Activated T-cell treated with anti-CD3 and anti-CD28 coated beads, Interleukin-2, amount 50 U/mL, for 4 hours (primary cell): ENCODE results near the gene RFX2. TPM values are rescaled to one million over a fixed set of nuclear protein-coding genes. Genes with fewer than 3 reads are reported as not detected.
"Not testable (repeated sequence)": the region's sequence is repeated elsewhere in the genome, so short reads cannot be mapped to it uniquely, and the experiment has no call there.

ENCODE experiments used
- ATAC-seq, 2 donors: fragments of 200-7000 bp; cut with Tn5 transposase; one replicate each; pipeline ENCODE4 v1.10.0; 2021
- DNase-seq: peaks from one replicate; pipeline ENCODE4 v3.0.0-alpha.2; 2020
- H3K27me3 Mint-ChIP-seq: one replicate; pipeline ENCODE4 v1.8.0; 2021; ENCODE audit warnings: low read depth, mixed read lengths
- H3K36me3 Mint-ChIP-seq: one replicate; pipeline ENCODE4 v1.8.0; 2022; ENCODE audit warnings: mixed read lengths; ENCODE audit not compliant: insufficient read depth
- H3K4me1 Mint-ChIP-seq: one replicate; pipeline ENCODE4 v1.8.0; 2021; ENCODE audit warnings: low read depth, mixed read lengths
- H3K4me3 Mint-ChIP-seq: one replicate; pipeline ENCODE4 v1.8.0; 2021; ENCODE audit warnings: mild to moderate bottlenecking, moderate library complexity, mixed read lengths
- H3K9me3 Mint-ChIP-seq: one replicate; pipeline ENCODE4 v1.8.0; 2021; ENCODE audit warnings: mixed read lengths
- total RNA-seq, 3 donors: library from RNA; stranded (reverse); gene quantifications; one replicate each; pipeline ENCODE4 v1.2.1, GENCODE V29; 2021

RFX2 gene
- total RNA-seq, 3 donors from 2014 or later, result 4.0 to 5.1 (median 4.0) TPM

GRCh38 chr19:6116749-6117430 is 6.6 kb upstream of the RFX2 start:
- no peaks in the 10 kb centered on the region for H3K36me3 Mint-ChIP-seq
- DNase-seq, result no peak
- H3K4me3 Mint-ChIP-seq, result no peak overlapping the region
- H3K27me3 Mint-ChIP-seq, result peaks cover 4% of the 10 kb centered on the region
- no peak for ATAC-seq
- no peaks in the 10 kb centered on the region for H3K4me1 Mint-ChIP-seq
- peaks cover 15% of the 10 kb centered on the region for H3K9me3 Mint-ChIP-seq

GRCh38 chr19:6115992-6116391 is 5.7 kb upstream of the RFX2 start:
- ATAC-seq (no peak), DNase-seq (no peak)
- Mint-ChIP-seq H3K9me3 (peaks cover 15% of the 10 kb centered on the region), H3K4me3 (no peak overlapping the region), H3K36me3 (no peaks in the 10 kb centered on the region), H3K27me3 (peaks cover 4% of the 10 kb centered on the region), H3K4me1 (peaks cover 5% of the 10 kb centered on the region)

DNA sequence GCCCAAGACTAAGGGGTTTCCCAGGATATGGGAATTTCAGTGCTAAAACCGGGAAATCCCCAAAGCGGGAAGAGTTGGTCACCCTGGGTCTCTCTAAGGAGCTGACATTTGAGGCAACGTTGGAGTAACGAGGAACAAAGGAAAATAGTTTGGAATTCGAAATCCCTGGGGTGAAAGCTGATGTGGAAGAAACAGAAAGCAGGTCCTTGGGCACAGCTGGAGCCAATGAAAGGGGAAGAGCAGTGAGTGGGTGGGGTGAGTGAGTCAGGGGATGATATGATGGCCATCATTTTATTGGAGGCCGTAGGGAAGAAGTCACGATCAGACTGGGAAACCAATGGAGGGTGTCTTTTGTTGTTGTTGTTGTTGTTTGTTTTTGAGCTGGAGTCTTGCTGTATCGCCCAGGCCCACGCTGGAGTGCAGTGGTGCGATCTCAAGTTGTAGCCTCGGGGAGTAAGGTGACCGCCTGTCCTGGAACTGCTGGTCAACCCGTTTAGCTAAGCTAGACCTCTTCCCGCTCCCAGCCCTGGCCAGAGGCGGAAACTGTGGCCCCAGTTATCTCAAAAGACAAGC is 3.4 kb upstream of the RFX2 start:
- Mint-ChIP-seq H3K9me3 (peaks cover 4% of the 10 kb centered on the region), H3K4me3 (no peak overlapping the region), H3K36me3 (no peaks in the 10 kb centered on the region), H3K27me3 (peaks cover 8% of the 10 kb centered on the region), H3K4me1 (peaks cover 15% of the 10 kb centered on the region)
- DNase-seq (no peak), ATAC-seq (no peak)

GRCh38 chr19:6109947-6110346 is 353 bp downstream of the RFX2 start:
- no peaks in the 10 kb centered on the region for H3K9me3 Mint-ChIP-seq
- peaks cover 12% of the 10 kb centered on the region for H3K27me3 Mint-ChIP-seq
- ATAC-seq (peak; percentile 2 to 9), DNase-seq (no peak)
- H3K4me3 Mint-ChIP-seq, result peak overlapping the region; percentile 83
- H3K36me3 Mint-ChIP-seq, result no peaks in the 10 kb centered on the region
- peaks cover 24% of the 10 kb centered on the region for H3K4me1 Mint-ChIP-seq

GRCh38 chr19:6108721-6109633 is 1.3 kb downstream of the RFX2 start:
- Mint-ChIP-seq H3K4me3 (peak overlapping the region; percentile 83), H3K4me1 (peaks cover 24% of the 10 kb centered on the region), H3K36me3 (no peaks in the 10 kb centered on the region), H3K9me3 (no peaks in the 10 kb centered on the region), H3K27me3 (peaks cover 12% of the 10 kb centered on the region)
- ATAC-seq (no peak), DNase-seq (peak; percentile 73)

GRCh38 chr19:6106643-6107294 is 3.5 kb downstream of the RFX2 start:
- ATAC-seq, H3K27me3 Mint-ChIP-seq, H3K4me3 Mint-ChIP-seq, H3K9me3 Mint-ChIP-seq, H3K36me3 Mint-ChIP-seq, DNase-seq: not testable (repeated sequence)
- H3K4me1 Mint-ChIP-seq, result peaks cover 24% of the 10 kb centered on the region

DNA sequence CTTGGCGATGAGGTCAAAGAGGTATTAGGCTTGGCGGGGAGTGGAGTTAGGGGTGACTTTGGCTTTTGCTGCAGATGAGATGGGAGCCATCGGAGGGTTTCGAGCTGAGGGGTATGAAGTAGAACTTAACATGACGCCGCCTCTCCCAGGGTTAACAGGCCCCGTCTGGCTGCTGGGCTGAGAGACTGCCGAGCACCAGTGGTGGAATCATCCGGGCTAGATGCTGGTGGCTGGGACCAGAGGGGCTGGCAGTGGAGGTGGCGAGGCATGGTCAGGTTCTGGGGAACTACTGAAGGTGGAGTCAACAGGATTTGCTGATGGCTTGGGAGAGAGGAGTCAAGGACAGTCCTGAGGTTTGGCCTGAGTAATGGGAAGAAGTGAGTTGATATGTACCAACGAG is 4.9 kb downstream of the RFX2 start:
- no peak overlapping the region for H3K4me3 Mint-ChIP-seq
- peaks cover 26% of the 10 kb centered on the region for H3K4me1 Mint-ChIP-seq
- no peak for ATAC-seq

GRCh38 chr19:6103894-6104293 is 6.4 kb downstream of the RFX2 start:
- H3K4me1 Mint-ChIP-seq, result peaks cover 23% of the 10 kb centered on the region
- H3K4me3 Mint-ChIP-seq, result no peak overlapping the region
- H3K9me3 Mint-ChIP-seq, result peaks cover 5% of the 10 kb centered on the region
- DNase-seq (no peak), ATAC-seq (no peak)
- H3K36me3 Mint-ChIP-seq, result no peaks in the 10 kb centered on the region
- peaks cover 5% of the 10 kb centered on the region for H3K27me3 Mint-ChIP-seq

More for the DNA sequence above, 4.9 kb downstream of the RFX2 start:
- Mint-ChIP-seq H3K36me3 (no peaks in the 10 kb centered on the region), H3K27me3 (peaks cover 8% of the 10 kb centered on the region), H3K9me3 (no peaks in the 10 kb centered on the region)
- DNase-seq, result no peak

DNA sequence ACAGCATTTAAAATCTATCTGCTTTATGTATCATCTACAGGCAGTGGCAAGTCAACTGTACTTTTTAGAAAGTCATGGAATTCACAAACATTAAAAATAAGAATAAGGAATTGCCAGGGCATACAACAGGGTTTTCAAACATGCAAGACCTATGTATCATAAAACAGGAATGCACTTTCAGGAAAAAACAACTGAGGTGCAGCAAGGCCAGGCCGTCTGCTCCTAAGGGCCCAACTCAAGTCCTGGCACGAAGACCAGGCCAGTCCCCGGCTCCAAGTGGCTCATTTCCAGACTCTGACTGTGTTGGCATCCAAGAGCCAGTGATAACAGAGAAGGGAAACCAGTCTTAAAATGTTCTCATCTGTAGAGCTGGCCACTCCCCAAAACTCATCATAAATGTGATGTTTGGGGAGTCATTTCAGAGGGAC is 7.1 kb downstream of the RFX2 start:
- H3K9me3 Mint-ChIP-seq, result peaks cover 5% of the 10 kb centered on the region
- ATAC-seq (no peak), DNase-seq (no peak)
- no peaks in the 10 kb centered on the region for H3K36me3 Mint-ChIP-seq
- no peaks in the 10 kb centered on the region for H3K27me3 Mint-ChIP-seq
- H3K4me3 Mint-ChIP-seq, result no peak overlapping the region
- H3K4me1 Mint-ChIP-seq, result peaks cover 17% of the 10 kb centered on the region

- no peak for ATAC-seq
These were observed 8.3 kb downstream of the RFX2 start for GRCh38 chr19:6101991-6102390.

GRCh38 chr19:6101291-6101825 is 8.9 kb downstream of the RFX2 start:
- no peaks in the 10 kb centered on the region for H3K27me3 Mint-ChIP-seq
- H3K36me3 Mint-ChIP-seq, result no peaks in the 10 kb centered on the region
- DNase-seq, result no peak
- no peak for ATAC-seq
- peaks cover 5% of the 10 kb centered on the region for H3K9me3 Mint-ChIP-seq
- H3K4me3 Mint-ChIP-seq, result no peak overlapping the region
- peaks cover 13% of the 10 kb centered on the region for H3K4me1 Mint-ChIP-seq

More at GRCh38 chr19:6101991-6102390, 8.3 kb downstream of the RFX2 start:
- Mint-ChIP-seq H3K4me3 (no peak overlapping the region), H3K9me3 (peaks cover 5% of the 10 kb centered on the region), H3K27me3 (no peaks in the 10 kb centered on the region), H3K4me1 (peaks cover 13% of the 10 kb centered on the region), H3K36me3 (no peaks in the 10 kb centered on the region)
- DNase-seq, result no peak

DNA sequence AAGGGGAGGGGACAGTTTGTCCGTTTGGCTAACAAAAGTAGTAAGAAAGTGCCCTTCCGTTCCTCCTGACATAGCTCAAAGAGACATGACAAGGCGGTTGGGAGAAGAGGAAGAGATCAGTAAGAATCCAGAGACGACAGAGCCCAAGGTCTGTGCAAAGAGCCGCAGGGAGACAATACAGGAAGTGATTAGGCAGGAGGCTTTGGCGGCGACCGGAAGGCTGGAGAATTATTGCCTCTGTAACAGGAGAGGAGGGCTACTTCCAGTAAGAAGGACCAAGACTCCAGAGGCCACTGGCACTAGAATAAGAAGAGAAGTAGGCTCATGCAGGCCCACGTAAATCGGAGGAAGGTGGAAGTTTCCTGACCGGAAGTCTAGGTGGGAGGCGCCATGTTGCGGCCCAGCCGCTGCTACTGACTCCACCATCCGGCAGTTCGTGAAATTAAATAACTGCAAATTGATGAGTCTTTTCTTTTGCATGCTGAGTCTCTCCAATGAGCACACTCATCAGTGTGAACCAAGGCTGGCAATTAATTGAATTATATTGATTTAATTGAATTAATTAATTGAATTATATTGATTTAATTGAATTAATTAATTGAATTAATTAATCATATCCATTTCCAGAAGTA is 9.9 kb downstream of the RFX2 start:
- Mint-ChIP-seq H3K36me3 (no peaks in the 10 kb centered on the region), H3K27me3 (no peaks in the 10 kb centered on the region), H3K9me3 (peaks cover 5% of the 10 kb centered on the region), H3K4me1 (peaks cover 13% of the 10 kb centered on the region), H3K4me3 (peak overlapping the region; percentile 77)
- ATAC-seq, result peak in 1 of 2 donors; percentile 73
- peak; percentile 13 for DNase-seq

DNA sequence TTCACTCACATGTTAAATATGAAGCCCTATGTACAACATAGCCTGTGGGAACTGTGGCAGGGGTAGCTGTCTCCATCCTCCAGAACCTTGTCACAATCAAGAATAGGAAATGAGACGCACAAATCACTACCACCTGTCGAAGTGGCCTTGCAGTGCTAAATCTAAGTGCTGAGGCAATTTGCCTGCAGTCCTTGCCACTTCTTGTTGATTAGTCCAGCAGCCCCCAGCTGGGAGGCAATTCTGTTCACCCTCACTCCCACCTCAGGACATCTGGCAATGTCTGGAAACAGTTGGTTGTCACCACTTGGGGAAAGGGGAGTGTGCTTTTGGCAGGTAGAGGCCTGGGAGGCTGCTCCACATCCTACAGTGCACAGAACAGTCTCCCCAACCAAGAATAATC is 10.7 kb downstream of the RFX2 start:
- H3K4me1 Mint-ChIP-seq, result peaks cover 13% of the 10 kb centered on the region
- no peak for ATAC-seq
- H3K4me3 Mint-ChIP-seq, result no peak overlapping the region
- no peaks in the 10 kb centered on the region for H3K36me3 Mint-ChIP-seq
- H3K27me3 Mint-ChIP-seq, result no peaks in the 10 kb centered on the region
- no peak for DNase-seq
- H3K9me3 Mint-ChIP-seq, result peaks cover 5% of the 10 kb centered on the region
